Lower leg skin (tissue), 4 donors: ENCODE results near the gene TNFAIP8L2. TPM values are rescaled to one million over a fixed set of nuclear protein-coding genes. Genes with fewer than 3 reads are reported as not detected.
"Not testable (repeated sequence)": the region's sequence is repeated elsewhere in the genome, so short reads cannot be mapped to it uniquely, and the experiment has no call there.

Experiments
- DNase-seq, 2 donors: peaks; one replicate each; pipeline ENCODE4 v3.0.0-alpha.2; 2019; ENCODE audit warnings: low spot score in 2 of 2
- H3K4me3 ChIP-seq: fragments of 200-600 bp; sonication (generic); 2 replicates; pipeline ENCODE4 v1.5.1; 2017; ENCODE audit warnings: mild to moderate bottlenecking, low read depth; ENCODE audit not compliant: poor library complexity, severe bottlenecking
- POLR2A ChIP-seq, 2 donors: fragments of 450-650 bp; IDR thresholded peaks; one replicate each; pipeline ENCODE4 v1.6.1; 2016 to 2017; ENCODE audit warnings: antibody characterized with exemption in 2 of 2, mild to moderate bottlenecking in 1 of 2, moderate library complexity in 1 of 2
- WGBS, 2 donors: methylation state at CpG; one replicate each; pipeline ENCODE4 v1.1.5; 2018; 5-methylcytosine and 5-hydroxymethylcytosine counted together
- intact Hi-C: fragments of 100-400 bp; cut with DNase I; formaldehyde crosslinking; loops from one replicate; pipeline ENCODE4 v1.15.0; 2023; ENCODE audit warnings: low total_unique reads
- total RNA-seq, 4 donors: library from RNA; depleted of rRNA; stranded (reverse); fragments of >200 nt; gene quantifications; one replicate each; pipeline ENCODE4 v1.1.0, GENCODE V29; 2016
- TF ChIP-seq, protein P1 (sequence below), 3 donors: fragments of 450-650 bp; IDR thresholded peaks; one replicate each; pipeline ENCODE4 v1.5.1; 2016; ENCODE audit warnings: antibody characterized with exemption in 3 of 3, mild to moderate bottlenecking in 3 of 3, moderate library complexity in 2 of 3

Gene TNFAIP8L2
- total RNA-seq, 4 donors from 2014 or later, result 1.2 to 5.6 (median 3.0) TPM

GRCh38 chr1:151187205-151187604 is 30.8 kb downstream of the TNFAIP8L2 start:
- no peak overlapping the region for H3K4me3 ChIP-seq
- TF ChIP-seq POLR2A (IDR thresholded peaks at IDR 0.05), result no peak
- TF ChIP-seq, protein P1, sequence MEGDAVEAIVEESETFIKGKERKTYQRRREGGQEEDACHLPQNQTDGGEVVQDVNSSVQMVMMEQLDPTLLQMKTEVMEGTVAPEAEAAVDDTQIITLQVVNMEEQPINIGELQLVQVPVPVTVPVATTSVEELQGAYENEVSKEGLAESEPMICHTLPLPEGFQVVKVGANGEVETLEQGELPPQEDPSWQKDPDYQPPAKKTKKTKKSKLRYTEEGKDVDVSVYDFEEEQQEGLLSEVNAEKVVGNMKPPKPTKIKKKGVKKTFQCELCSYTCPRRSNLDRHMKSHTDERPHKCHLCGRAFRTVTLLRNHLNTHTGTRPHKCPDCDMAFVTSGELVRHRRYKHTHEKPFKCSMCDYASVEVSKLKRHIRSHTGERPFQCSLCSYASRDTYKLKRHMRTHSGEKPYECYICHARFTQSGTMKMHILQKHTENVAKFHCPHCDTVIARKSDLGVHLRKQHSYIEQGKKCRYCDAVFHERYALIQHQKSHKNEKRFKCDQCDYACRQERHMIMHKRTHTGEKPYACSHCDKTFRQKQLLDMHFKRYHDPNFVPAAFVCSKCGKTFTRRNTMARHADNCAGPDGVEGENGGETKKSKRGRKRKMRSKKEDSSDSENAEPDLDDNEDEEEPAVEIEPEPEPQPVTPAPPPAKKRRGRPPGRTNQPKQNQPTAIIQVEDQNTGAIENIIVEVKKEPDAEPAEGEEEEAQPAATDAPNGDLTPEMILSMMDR (IDR thresholded peaks at IDR 0.05), result no peak
- intact Hi-C loops, result no loop called here
- 73 to 76% methylated on average over 1 of the region's 1 CpG for WGBS, 2 donors
- DNase-seq, result no peak

GRCh38 chr1:151188667-151189066 is 32.2 kb downstream of the TNFAIP8L2 start:
- H3K4me3 ChIP-seq, DNase-seq, intact Hi-C loops: not testable (repeated sequence)
- 75 to 77% methylated on average over 8 of the region's 8 CpGs for WGBS, 2 donors

GRCh38 chr1:151189637-151190445 is 33.4 kb downstream of the TNFAIP8L2 start, which contains the start of gene VPS72:
Gene VPS72 (minus strand): TSS chr1:151190197. CDS start chr1:151190121, 76 bp downstream.
- peak within 1 kb of the TSS; percentile 89 for H3K4me3 ChIP-seq
- no peak for TF ChIP-seq POLR2A (IDR thresholded peaks at IDR 0.05)
- TF ChIP-seq, protein P1 (IDR thresholded peaks at IDR 0.05), result peak in 1 of 3 donors; percentile 23
- DNase-seq, result peak; percentile 81 to 96
- 0% methylated on average over 42 of the region's 42 CpGs for WGBS, 2 donors
- intact Hi-C loops, result no loop called here

DNA sequence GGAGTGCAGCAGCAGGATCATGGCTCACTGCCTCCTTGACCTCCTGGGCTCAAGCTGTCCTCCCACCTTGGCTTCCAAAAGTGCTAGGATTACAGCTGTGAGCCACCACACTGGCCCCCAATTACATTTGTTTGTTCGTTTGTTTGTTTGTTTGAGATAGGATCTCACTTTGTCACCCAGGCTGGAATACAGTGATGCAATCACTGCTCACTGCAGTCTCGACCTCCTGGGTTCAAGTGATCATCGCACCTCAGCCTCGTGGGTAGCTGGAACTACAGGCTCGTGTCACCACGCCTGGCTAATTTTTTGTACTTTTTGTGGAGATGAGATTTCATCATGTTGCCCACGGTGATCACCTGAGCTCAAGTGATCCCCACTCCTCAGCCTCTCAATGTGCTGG is 35.6 kb downstream of the TNFAIP8L2 start:
- WGBS, 2 donors, result 80 to 88% methylated on average over 7 of the region's 7 CpGs
- TF ChIP-seq, protein P1 (IDR thresholded peaks at IDR 0.05), result no peak
- no peak for TF ChIP-seq POLR2A (IDR thresholded peaks at IDR 0.05)
- H3K4me3 ChIP-seq, result no peak overlapping the region
- no peak for DNase-seq
- intact Hi-C loops, result no loop called here

- TF ChIP-seq POLR2A (IDR thresholded peaks at IDR 0.05), result no peak
- TF ChIP-seq, protein P1 (IDR thresholded peaks at IDR 0.05), result no peak
- no peak overlapping the region for H3K4me3 ChIP-seq
- 59 to 62% methylated on average over 6 of the region's 6 CpGs for WGBS, 2 donors
- intact Hi-C loops, result no loop called here
- DNase-seq, result no peak
These were observed 36.9 kb downstream of the TNFAIP8L2 start for GRCh38 chr1:151193304-151193703.

- TF ChIP-seq, protein P1 (IDR thresholded peaks at IDR 0.05), result no peak
- TF ChIP-seq POLR2A (IDR thresholded peaks at IDR 0.05), result no peak
- 72 to 86% methylated on average over 1 of the region's 1 CpG for WGBS, 2 donors
- intact Hi-C loops, result no loop called here
- no peak for DNase-seq
- H3K4me3 ChIP-seq, result no peak overlapping the region
These were observed 37.4 kb downstream of the TNFAIP8L2 start for GRCh38 chr1:151193856-151194255.

DNA sequence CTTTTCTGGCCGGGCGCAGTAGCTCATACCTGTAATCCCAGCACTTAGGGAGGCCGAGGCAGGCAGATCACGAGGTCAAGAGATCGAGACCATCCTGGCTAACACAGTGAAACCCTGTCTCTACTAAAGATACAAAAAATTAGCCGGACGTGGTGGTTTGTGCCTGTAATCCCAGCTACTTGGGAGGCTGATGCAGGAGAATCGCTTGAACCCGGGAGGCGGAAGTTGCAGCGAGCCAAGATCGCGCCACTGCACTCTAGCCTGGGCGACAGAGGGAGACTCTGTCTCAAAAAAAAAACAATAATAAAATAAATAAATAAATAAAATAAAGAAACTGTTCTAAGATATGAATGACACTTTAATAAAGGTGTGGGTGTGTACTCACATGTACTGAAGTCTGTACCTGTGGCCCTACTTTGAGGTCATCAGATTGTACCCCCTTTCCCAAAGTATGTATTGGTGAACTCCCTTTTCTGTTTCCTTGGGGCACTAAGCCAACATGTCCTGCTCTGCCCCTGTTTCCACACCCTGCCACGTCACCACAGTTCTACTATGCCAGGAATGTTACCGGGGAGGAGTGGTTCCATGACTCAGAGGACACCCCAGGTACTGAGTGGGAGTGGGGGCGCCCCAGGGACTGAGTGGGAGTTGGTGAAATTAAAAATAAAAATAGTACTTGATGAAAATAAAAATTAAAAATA is 38.6 kb downstream of the TNFAIP8L2 start:
- not testable (repeated sequence) for H3K4me3 ChIP-seq
- intact Hi-C loops, result loop anchor here (5.0 kb wide), 1 partner anchor 57 kb away; the partner anchor contains the start of gene PSMD4
- WGBS, 2 donors, result 52 to 53% methylated on average over 17 of the region's 17 CpGs
- peak; percentile 93 to 96 for DNase-seq
